HG03342 (cell line): ENCODE measurements around the gene FCGR3B.
"Not testable (repeated sequence)": the region's sequence is repeated elsewhere in the genome, so short reads cannot be mapped to it uniquely, and the experiment has no call there.

Experiments
- ATAC-seq: cut with Tn5 transposase; IDR thresholded peaks from one replicate; pipeline ENCODE4 v1.9.1; 2021; ENCODE audit warnings: mild to moderate bottlenecking, moderate library complexity; ENCODE audit not compliant: unreplicated experiment

Gene FCGR3B

GRCh38 chr1:161639203-161639602, 8.2 kb upstream of the FCGR3B start:
- ATAC-seq, result not testable (repeated sequence)

GRCh38 chr1:161638251-161638993, 7.4 kb upstream of the FCGR3B start:
- not testable (repeated sequence) for ATAC-seq

DNA sequence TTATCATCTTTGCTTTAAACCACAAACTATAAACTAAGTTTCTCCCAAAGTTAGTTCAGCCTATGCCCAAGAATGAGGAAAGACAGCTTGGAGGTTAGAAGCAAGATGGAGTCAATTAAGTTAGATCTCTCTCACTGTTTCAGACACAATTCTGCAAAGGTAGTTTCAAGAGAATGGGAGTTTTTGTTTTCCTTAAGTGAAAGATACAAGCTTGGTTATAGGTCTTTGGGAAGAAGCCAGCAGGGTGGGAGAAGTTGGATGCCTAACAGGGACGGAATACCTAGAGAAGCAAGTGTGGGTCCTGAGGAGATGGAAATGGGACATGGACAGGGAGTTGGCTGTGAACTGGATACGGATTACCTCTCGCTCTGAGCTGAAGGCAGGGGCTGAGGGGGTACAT, 6.0 kb upstream of the FCGR3B start:
- not testable (repeated sequence) for ATAC-seq

GRCh38 chr1:161636189-161636782, 5.3 kb upstream of the FCGR3B start:
- not testable (repeated sequence) for ATAC-seq

GRCh38 chr1:161634993-161635392, 4.0 kb upstream of the FCGR3B start:
- ATAC-seq, result not testable (repeated sequence)

DNA sequence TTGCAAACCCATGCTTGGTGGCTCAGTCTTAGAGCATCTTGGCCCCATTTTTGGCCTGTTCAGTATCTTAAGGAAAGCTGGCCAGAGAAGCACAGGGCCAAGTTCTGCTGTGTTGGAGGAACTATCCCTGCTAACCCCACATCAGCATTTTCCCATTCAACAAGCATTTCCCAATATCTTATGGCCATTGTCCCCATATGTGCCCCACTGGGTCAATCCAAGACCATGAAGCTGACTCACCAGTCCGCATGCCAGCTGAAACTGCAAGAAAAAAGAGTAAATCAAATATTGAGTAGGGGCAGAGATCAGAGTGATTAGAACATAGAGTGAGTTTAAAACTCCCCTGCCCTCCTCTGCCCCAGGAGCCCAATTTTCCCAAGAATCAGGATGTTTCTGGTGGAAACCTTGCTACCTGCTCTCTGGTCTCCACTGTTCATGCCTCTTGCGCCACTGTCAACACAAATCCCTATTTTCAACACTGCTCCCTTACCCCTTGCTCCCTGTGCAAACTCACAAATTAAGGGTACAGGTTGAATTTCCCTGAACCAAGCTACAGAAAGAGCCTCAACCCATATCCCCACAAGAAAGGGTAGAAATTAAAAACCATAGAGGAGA, 741 bp downstream of the FCGR3B start:
- ATAC-seq, result not testable (repeated sequence)

- not testable (repeated sequence) for ATAC-seq
These were observed 4.4 kb downstream of the FCGR3B start for GRCh38 chr1:161626445-161627146.

- not testable (repeated sequence) for ATAC-seq
These were observed 6.4 kb downstream of the FCGR3B start for GRCh38 chr1:161624605-161625004.

DNA sequence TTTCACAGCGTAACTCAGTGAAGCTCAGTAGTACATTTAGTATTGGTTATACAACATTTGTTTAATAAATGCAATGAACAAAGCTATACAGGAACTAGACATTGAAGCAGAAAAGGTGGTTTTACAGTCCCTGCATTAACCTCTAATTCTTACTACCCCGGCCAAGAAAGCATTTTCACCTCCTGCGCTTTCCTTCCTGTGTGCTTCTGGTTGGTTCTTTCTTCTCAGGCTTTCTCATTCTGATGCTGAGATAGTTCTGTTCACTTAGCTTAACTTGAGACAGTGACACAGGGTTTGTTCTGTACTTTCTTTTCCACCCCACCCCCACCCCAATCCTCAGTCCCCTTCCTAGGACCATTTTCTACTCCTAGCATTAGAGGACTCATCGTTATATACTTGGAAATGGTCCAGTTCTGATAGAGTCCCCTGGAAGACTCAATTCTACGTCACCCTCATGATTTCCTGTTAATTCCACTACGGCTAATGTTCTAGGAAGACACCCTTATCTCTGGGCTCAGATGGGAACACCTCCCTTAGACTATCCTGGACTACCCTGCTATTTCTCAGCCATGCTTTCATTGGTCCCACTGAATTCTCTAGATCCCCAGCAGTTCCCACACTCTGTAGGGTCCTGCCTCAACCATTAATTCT, 7.5 kb downstream of the FCGR3B start:
- not testable (repeated sequence) for ATAC-seq

DNA sequence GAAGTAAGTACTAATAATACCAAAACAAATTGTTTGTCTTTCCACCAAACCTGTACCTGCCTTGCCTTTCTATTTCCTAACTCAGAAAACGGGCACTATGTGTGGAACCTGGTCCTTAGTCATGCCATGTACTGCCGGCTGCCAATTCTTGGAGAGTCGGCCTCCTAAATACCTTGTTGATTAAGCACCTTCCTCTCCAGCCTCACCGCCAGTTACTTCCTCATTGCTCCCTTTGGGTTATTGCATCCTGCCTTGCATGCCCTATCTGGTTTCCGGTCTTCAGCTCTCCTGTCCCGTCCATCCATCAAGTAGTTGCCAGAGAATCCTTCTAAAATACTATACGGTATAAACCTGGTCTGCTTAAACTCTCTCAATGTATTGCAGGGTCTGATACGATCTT, 8.9 kb downstream of the FCGR3B start:
- ATAC-seq, result not testable (repeated sequence)

DNA sequence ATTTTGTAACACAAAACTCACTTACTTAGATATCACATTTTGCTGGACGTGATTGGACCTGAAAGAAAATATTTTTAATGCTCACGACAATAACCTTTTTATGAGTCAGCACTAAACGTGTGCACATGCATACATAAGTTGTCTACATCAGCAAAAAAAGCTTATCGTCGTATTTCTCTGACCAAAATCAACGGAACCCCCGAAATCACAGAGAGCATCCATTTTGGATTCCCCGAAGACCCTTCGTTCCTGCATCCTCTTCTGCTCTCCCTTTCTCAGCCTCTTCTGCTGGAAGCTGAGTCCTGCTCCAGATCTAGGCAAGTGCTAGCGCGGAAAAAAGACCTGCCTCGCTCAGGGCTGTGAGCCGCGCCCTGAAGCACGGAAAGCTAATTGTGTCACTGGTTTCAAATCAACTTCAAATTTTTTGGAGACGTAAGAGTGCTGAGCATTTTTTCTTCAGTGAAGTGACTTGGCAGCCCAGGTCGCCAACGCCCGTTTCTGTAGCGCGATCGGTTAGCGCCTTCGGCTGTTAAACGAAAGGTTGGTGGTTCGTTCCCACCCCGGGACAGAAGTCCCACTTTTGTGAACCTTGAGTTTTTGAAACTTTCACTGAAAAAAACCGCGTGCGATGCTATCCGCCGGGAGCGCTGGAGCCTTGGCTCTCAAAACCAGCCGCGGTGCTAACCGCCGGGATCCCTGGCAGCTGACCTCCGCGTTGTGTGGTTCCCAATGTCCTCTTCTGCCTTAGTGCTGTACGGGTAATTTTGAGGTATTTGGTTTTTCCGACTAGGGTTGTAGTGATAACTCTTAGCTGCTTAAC, 9.6 kb downstream of the FCGR3B start:
- ATAC-seq, result not testable (repeated sequence)

GRCh38 chr1:161620399-161620798, 10.6 kb downstream of the FCGR3B start:
- ATAC-seq, result not testable (repeated sequence)

GRCh38 chr1:161618517-161618916, 12.5 kb downstream of the FCGR3B start:
- ATAC-seq, result not testable (repeated sequence)

DNA sequence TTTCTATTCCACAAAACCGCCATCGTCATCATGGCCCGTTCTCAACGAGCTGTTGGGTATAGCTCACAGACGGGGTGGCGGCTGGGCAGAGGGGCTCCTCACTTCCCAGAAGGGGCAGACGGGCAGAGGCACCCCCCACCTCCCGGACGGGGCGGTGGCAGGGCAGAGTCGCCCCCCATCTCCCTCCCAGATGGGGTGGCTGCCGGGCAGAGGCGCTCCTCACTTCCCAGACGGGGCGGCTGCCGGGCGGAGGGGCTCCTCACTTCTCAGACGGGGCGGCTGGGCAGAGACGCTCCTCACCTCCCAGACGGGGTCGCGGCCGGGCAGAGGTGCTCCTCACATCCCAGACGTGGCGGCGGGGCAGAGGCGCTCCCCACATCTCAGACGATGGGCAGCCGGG, 14.6 kb downstream of the FCGR3B start:
- not testable (repeated sequence) for ATAC-seq

DNA sequence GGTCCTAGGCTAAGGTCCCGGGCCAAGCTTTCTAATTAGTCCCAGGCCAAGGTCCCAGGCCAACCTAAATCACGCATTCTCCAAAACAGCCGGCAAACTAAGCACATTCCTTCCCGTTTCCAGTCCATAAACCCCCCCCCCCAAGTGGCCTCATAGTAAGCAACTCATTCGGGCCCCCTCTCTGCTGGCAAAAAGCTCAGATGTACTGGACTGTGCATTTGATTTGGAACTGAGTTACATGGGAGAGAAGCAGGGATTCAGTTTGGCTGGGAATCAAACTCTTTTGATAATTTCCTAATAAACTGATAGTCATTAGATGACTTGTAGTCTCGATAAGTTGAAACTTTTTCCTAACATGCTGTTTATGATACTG, 17.8 kb downstream of the FCGR3B start:
- not testable (repeated sequence) for ATAC-seq

- peak; percentile 90 for ATAC-seq
These were observed 18.4 kb downstream of the FCGR3B start for GRCh38 chr1:161612322-161613141.

- ATAC-seq, result not testable (repeated sequence)
These were observed 19.1 kb downstream of the FCGR3B start for GRCh38 chr1:161611866-161612321.

DNA sequence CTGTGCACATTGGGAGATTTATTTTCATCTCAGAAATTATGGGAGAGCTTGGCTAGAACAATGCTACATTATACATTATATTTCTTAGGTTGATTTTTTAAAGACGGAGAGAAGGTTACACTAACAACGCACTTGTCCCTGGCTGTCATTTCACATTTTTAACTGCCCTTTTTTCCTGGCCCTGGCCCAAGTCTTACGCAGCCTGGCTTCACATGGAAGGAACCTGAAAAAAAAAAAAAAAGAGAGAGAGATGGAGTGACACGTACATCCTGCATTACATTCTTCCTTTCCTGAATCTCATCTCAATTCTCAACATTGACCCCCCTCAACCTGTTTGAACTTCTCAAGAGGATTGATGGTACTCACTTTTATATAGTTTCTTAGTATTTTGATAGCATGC, 20.8 kb downstream of the FCGR3B start:
- not testable (repeated sequence) for ATAC-seq
